ENCODE data around the gene STAT5B.

STAT5B gene

DNA sequence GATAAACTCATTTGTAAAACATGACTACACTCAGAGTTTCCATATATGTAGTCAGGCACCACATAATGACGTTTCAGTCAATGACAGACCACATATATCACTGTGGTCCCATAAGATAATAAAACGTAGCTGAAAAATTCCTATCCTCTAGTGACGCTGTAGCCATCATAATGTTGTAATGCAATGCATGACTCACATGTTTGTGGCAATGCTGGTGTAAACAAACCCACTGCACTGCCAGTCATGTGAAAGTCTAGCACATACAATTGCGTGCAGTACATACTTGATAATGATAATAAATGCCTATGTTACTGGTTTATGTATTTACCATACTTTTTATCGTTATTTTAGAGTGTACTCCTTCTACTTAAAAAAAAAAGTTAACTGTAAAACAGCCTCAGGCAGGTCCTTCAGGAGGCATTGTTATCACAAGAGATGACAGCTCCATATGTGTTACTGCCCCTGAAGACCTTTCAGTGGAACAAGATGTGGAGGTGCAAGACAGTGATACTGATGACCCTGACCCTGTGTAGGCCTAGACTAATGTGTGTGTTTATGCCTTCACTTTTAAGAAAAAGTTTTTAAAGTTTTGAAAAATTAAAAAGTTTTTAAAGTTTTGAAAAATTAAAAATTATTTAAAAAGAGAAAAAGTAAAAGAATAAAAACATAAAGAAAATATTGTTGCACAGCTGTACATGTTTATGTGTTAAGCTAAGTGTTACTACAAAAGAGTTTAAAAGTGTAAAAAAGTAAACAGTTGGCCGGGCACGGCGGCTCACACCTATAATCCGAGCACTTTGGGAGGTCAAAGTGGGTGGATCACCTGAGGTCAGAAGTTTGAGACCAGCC, 9.0 kb downstream of the STAT5B start:
- no peak for TF ChIP-seq FOXM1 (IDR thresholded peaks at IDR 0.05; ENCODE audit: borderline replicate concordance, low read depth)
- no peak for TF ChIP-seq EGR1 (IDR thresholded peaks at IDR 0.05)
- TF ChIP-seq TEAD4 (IDR thresholded peaks at IDR 0.05): no peak
- TF ChIP-seq, protein P1, sequence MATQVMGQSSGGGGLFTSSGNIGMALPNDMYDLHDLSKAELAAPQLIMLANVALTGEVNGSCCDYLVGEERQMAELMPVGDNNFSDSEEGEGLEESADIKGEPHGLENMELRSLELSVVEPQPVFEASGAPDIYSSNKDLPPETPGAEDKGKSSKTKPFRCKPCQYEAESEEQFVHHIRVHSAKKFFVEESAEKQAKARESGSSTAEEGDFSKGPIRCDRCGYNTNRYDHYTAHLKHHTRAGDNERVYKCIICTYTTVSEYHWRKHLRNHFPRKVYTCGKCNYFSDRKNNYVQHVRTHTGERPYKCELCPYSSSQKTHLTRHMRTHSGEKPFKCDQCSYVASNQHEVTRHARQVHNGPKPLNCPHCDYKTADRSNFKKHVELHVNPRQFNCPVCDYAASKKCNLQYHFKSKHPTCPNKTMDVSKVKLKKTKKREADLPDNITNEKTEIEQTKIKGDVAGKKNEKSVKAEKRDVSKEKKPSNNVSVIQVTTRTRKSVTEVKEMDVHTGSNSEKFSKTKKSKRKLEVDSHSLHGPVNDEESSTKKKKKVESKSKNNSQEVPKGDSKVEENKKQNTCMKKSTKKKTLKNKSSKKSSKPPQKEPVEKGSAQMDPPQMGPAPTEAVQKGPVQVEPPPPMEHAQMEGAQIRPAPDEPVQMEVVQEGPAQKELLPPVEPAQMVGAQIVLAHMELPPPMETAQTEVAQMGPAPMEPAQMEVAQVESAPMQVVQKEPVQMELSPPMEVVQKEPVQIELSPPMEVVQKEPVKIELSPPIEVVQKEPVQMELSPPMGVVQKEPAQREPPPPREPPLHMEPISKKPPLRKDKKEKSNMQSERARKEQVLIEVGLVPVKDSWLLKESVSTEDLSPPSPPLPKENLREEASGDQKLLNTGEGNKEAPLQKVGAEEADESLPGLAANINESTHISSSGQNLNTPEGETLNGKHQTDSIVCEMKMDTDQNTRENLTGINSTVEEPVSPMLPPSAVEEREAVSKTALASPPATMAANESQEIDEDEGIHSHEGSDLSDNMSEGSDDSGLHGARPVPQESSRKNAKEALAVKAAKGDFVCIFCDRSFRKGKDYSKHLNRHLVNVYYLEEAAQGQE (IDR thresholded peaks at IDR 0.05; ENCODE audit: low read depth): no peak
- TF ChIP-seq CREB1 (IDR thresholded peaks at IDR 0.05; ENCODE audit: low read depth): no peak
- TF ChIP-seq RAD21 (IDR thresholded peaks at IDR 0.05; ENCODE audit: low read depth): no peak
- TF ChIP-seq, protein P2, sequence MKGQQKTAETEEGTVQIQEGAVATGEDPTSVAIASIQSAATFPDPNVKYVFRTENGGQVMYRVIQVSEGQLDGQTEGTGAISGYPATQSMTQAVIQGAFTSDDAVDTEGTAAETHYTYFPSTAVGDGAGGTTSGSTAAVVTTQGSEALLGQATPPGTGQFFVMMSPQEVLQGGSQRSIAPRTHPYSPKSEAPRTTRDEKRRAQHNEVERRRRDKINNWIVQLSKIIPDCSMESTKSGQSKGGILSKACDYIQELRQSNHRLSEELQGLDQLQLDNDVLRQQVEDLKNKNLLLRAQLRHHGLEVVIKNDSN (IDR thresholded peaks at IDR 0.05): no peak
- TF ChIP-seq, protein P3, sequence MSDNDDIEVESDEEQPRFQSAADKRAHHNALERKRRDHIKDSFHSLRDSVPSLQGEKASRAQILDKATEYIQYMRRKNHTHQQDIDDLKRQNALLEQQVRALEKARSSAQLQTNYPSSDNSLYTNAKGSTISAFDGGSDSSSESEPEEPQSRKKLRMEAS (IDR thresholded peaks at IDR 0.05): no peak
- TF ChIP-seq TCF12 (IDR thresholded peaks at IDR 0.05; ENCODE audit: low read depth): no peak

DNA sequence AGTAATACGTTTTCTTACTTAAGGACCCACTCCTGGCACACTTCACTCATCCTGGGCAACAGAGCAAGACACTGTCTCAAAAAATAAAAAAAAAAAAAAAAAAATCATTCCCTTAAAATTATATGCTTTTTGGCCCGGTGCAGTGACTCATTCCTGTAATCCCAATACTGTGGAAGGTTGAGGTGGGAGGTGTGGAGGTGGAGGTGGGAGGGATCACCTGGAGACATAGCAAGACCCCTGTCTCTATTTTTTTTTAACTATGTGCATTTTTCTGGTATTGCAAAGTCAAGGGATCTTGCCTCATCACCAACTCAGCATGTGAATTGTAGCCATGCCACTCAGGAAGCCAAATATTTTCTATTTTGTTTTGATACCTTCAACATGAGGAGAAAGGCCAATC, 9.7 kb downstream of the STAT5B start:
- no peak for TF ChIP-seq CREB1 (IDR thresholded peaks at IDR 0.05; ENCODE audit: low read depth)
- TF ChIP-seq TEAD4 (IDR thresholded peaks at IDR 0.05): no peak
- TF ChIP-seq TCF12 (IDR thresholded peaks at IDR 0.05; ENCODE audit: low read depth): no peak
- TF ChIP-seq RAD21 (IDR thresholded peaks at IDR 0.05; ENCODE audit: low read depth): no peak
- TF ChIP-seq, protein P2 (IDR thresholded peaks at IDR 0.05): no peak
- TF ChIP-seq EGR1 (IDR thresholded peaks at IDR 0.05): no peak
- TF ChIP-seq FOXM1 (IDR thresholded peaks at IDR 0.05; ENCODE audit: borderline replicate concordance, low read depth): no peak
- TF ChIP-seq EP300 (IDR thresholded peaks at IDR 0.05; ENCODE audit: borderline replicate concordance): no peak
- TF ChIP-seq, protein P3 (IDR thresholded peaks at IDR 0.05): no peak
- TF ChIP-seq ZBTB7A (IDR thresholded peaks at IDR 0.05; ENCODE audit: low read depth): no peak
- TF ChIP-seq, protein P1 (IDR thresholded peaks at IDR 0.05; ENCODE audit: low read depth): no peak
- no peak for TF ChIP-seq TAF1 (IDR thresholded peaks at IDR 0.05; ENCODE audit: low read depth)
- TF ChIP-seq YY1 (IDR thresholded peaks at IDR 0.05; ENCODE audit: low read depth): no peak
- TF ChIP-seq NFIC (IDR thresholded peaks at IDR 0.05): no peak
- no peak for TF ChIP-seq CEBPB (IDR thresholded peaks at IDR 0.05)

DNA sequence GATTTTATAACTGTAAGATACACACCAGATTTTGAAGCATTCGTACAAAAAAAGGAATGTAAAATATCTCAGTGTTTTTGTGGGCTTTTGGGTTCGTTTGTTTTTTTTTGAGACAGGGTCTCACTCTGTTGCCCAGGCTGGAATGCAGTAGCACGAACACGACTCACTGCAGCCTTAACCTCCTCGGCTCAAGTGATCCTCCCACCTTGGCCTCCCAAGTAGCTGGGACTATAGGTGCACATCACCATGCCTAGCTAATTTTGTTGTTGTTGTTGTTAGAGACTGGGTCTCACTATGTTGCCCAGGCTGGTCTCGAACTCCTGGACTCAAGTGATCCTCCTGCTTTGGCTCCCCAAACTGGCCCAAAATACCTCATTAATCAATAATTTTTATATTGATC, 15.9 kb downstream of the STAT5B start:
- no peak for TF ChIP-seq TAF1 (IDR thresholded peaks at IDR 0.05; ENCODE audit: low read depth)
- TF ChIP-seq TEAD4 (IDR thresholded peaks at IDR 0.05): no peak
- TF ChIP-seq, protein P1 (IDR thresholded peaks at IDR 0.05; ENCODE audit: low read depth): no peak
- no peak for TF ChIP-seq ZBTB7A (IDR thresholded peaks at IDR 0.05; ENCODE audit: low read depth)
- TF ChIP-seq FOXM1 (IDR thresholded peaks at IDR 0.05; ENCODE audit: borderline replicate concordance, low read depth): no peak
- TF ChIP-seq RAD21 (IDR thresholded peaks at IDR 0.05; ENCODE audit: low read depth): no peak
- TF ChIP-seq, protein P2 (IDR thresholded peaks at IDR 0.05): no peak
- no peak for TF ChIP-seq CEBPB (IDR thresholded peaks at IDR 0.05)
- TF ChIP-seq TCF12 (IDR thresholded peaks at IDR 0.05; ENCODE audit: low read depth): no peak
- no peak for TF ChIP-seq YY1 (IDR thresholded peaks at IDR 0.05; ENCODE audit: low read depth)
- TF ChIP-seq EP300 (IDR thresholded peaks at IDR 0.05; ENCODE audit: borderline replicate concordance): no peak
- no peak for TF ChIP-seq CREB1 (IDR thresholded peaks at IDR 0.05; ENCODE audit: low read depth)
- no peak for TF ChIP-seq NFIC (IDR thresholded peaks at IDR 0.05)
- TF ChIP-seq EGR1 (IDR thresholded peaks at IDR 0.05): no peak
- TF ChIP-seq, protein P3 (IDR thresholded peaks at IDR 0.05): no peak

Data from Ishikawa (cell line).